NB4 (cell line): ENCODE results near the gene AIRE.
"Not testable (repeated sequence)": the region's sequence is repeated elsewhere in the genome, so short reads cannot be mapped to it uniquely, and the experiment has no call there.

ENCODE experiments used
- DNase-seq: peaks from one replicate; pipeline ENCODE4 v3.0.0; 2010; ENCODE audit warnings: low read depth
- H3K4me3 ChIP-seq: one replicate; pipeline ENCODE4 v1.5.1; 2011; ENCODE audit warnings: mild to moderate bottlenecking, low read depth, low read length, moderate library complexity
- CTCF ChIP-seq: IDR thresholded peaks from one replicate; pipeline ENCODE4 v1.5.1; 2012; ENCODE audit warnings: low read depth, low read length
- MYC ChIP-seq: IDR thresholded peaks from 2 replicates; pipeline ENCODE4 v1.6.1; 2011; ENCODE audit warnings: low read depth, low read length
- POLR2A ChIP-seq: IDR thresholded peaks from 2 replicates; pipeline ENCODE4 v1.6.1; 2011; ENCODE audit warnings: mild to moderate bottlenecking; ENCODE audit not compliant: insufficient read length; ENCODE audit errors: extremely low read depth
- TF ChIP-seq, protein P1 (sequence below): IDR thresholded peaks from 2 replicates; pipeline ENCODE4 v1.6.1; 2011; ENCODE audit warnings: low read depth, low read length

The AIRE gene

GRCh38 chr21:44279354-44280260, 6.1 kb upstream of the AIRE start:
- no peak overlapping the region for H3K4me3 ChIP-seq
- TF ChIP-seq POLR2A (no peak), CTCF (no peak), MYC (no peak)
- TF ChIP-seq, protein P1, sequence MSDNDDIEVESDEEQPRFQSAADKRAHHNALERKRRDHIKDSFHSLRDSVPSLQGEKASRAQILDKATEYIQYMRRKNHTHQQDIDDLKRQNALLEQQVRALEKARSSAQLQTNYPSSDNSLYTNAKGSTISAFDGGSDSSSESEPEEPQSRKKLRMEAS = no peak
- no peak for DNase-seq

- DNase-seq = no peak
- TF ChIP-seq MYC (no peak), POLR2A (no peak)
- TF ChIP-seq, protein P1 = no peak
- H3K4me3 ChIP-seq = no peak overlapping the region
These were observed 3.9 kb upstream of the AIRE start for GRCh38 chr21:44281801-44282200.

DNA sequence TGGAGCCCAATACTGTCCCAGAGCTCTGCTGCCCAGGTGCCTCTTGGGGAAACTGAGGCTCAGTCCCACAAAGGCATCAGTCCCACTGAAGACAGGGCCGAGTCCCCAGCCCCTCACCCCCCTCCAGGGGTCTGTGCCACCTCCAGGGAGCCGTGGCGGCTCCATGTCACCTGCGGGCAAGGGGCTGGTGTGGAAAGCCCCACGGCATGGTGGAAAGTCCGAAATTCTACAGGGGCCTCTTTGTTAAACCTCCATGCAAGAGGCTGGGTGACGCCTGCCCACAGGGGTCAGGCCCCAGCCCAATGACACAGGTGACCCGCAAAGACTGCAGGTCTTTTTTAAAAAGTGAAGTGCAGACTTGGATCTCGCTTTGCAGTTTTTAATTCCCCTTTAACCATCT, 3.3 kb upstream of the AIRE start:
- DNase-seq = no peak

DNA sequence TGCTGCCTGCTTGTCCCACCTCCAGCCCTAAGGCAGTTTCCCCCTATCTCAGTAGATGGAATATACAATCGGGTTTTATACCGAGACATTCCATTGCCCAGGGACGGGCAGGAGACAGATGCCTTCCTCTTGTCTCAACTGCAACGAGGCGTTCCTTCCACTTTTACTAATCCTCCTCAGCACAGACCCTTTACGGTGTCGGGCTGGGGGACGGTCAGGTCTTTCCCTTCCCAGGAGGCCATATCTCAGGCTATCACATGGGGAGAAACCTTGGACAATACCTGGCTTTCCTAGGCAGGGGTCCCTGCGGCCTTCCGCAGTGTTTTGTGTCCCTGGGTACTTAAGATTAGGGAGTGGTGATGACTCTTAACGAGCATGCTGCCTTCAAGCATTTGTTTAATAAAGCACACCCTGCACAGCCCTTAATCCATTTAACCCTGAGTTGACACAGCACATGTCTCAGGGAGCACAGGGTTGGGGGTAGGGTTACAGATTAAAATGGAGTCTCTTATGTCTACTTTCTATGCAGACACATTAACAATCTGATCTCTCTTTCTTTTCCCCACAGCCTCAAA, 2.4 kb upstream of the AIRE start:
- H3K4me3 ChIP-seq, DNase-seq: not testable (repeated sequence)

More for the DNA sequence above, 3.3 kb upstream of the AIRE start:
- no peak overlapping the region for H3K4me3 ChIP-seq
- no peak for TF ChIP-seq POLR2A
- TF ChIP-seq, protein P1 = no peak
- no peak for TF ChIP-seq MYC
- no peak for TF ChIP-seq CTCF

- no peak overlapping the region for H3K4me3 ChIP-seq
- TF ChIP-seq, protein P1 = no peak
- TF ChIP-seq POLR2A (no peak), CTCF (no peak), MYC (no peak)
- DNase-seq = no peak
These were observed 1.7 kb upstream of the AIRE start for GRCh38 chr21:44283948-44284347.

- H3K4me3 ChIP-seq = no peak overlapping the region
- DNase-seq = no peak
- no peak for TF ChIP-seq POLR2A
These were observed 525 bp downstream of the AIRE start for GRCh38 chr21:44286086-44286715.

DNA sequence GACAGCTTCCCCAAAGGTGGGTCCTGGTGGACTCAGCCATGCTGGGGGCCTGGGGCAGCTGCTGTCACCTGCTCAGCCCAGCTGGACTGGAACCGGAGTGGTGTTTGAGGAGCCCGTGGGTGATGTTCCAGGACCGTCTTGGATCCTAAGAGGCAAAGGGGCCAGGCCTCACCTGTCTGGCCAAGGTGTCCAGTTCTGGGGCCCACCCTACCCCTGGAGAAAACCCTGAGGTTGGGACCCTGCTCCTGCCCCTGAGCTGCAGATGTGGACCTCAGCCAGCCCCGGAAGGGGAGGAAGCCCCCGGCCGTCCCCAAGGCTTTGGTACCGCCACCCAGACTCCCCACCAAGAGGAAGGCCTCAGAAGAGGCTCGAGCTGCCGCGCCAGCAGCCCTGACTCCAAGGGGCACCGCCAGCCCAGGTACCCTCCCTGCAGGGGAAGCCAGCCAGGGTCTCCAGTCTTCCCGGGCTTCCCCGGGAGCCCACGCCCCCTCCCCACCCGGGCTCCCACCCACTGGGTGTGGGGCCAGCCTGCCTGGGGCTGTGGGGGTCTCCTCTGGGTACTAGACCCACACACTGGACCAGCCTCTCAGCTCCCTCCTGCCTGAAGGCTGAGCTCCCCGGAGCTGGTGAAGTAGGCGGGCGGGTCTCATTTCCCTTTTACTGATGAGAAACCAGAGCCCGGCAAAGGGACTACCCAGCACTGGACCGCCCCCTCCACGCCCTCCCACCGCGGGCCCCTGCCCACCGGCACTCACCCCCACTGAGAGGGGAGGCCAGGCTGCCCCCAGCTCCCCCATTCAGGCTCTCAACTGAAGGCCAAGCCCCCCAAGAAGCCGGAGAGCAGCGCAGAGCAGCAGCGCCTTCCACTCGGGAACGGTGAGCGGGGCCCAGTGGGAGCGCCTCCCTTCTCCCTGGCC, 1.3 kb downstream of the AIRE start:
- no peak overlapping the region for H3K4me3 ChIP-seq
- TF ChIP-seq, protein P1 = no peak
- TF ChIP-seq CTCF (no peak), POLR2A (no peak), MYC (no peak)
- no peak for DNase-seq
